Measurements from ENCODE around the gene SLC1A3. TPM values are rescaled to one million over a fixed set of nuclear protein-coding genes. Genes with fewer than 3 reads are reported as not detected.

Gene SLC1A3
- total and polyA plus RNA-seq, 2 of the 4 experiments (the other 2 are of a cell fraction) = 0.27 to 1.3 TPM

DNA sequence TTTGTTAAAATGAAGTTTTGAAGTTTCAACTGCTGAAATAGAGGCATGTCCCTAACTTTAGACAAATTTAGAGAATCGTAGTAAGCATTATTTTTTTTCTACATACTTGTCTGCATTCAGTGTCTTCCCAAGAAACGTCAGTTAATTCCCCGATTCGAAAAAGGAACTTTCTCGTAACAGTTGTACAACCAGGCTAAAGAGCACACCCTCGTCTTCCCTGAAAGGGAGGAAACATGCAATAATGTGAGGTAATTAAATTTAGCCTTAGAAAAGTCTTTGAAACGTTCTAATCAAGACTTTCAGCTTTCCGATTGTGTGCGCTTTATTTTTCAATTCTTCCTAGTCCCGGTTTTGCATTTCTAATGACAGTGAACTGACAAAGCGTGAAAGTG lies 374 bp upstream of the SLC1A3 start:
- no peak overlapping the region for H2AK9ac ChIP-seq (replicated peaks; ENCODE audit: low read depth, low read length, poor library complexity)
- intact Hi-C loops (cut with micrococcal nuclease) = loop anchor here (2.0 to 5.0 kb wide), 2 partner anchors 51 to 86 kb away; no protein-coding TSS in a partner anchor
- no peak overlapping the region for H3K56ac ChIP-seq (ENCODE audit: extremely low read depth, insufficient read depth, low read length)
- no peak overlapping the region for H3K14ac ChIP-seq (replicated peaks; ENCODE audit: low read depth, low read length)
- DNase-seq (no peak), ATAC-seq (ENCODE audit: low read depth) (no peak)
- BruUV-seq (replicated peaks) = no TSS peak
- no peak overlapping the region for H2BK5ac ChIP-seq (ENCODE audit: low read depth, low read length, poor library complexity, severe bottlenecking)
- H3K4me3 ChIP-seq (ENCODE audit: insufficient read depth, low read depth, low read length) = peak overlapping the region; percentile 47
- 0% methylated on average over 1 of the region's 11 CpGs; no CpG with 5 or more reads in 1 of the 2 experiments for WGBS, 2 experiments (ENCODE audit: extremely low coverage in 2 of 2, insufficient read length in 1 of 2)
- no peaks in the 10 kb centered on the region for H4K20me1 ChIP-seq (ENCODE audit: insufficient read depth, low read length)
- H2BK20ac ChIP-seq (ENCODE audit: low read depth, low read length) = no peak overlapping the region
- no peak overlapping the region for H4K8ac ChIP-seq (ENCODE audit: low read depth in 2 of 2, low read length in 2 of 2)
- ChIA-PET POLR2A (ENCODE audit: unreplicated experiment) (no interaction called here), CTCF (no interaction called here)
- H2AK5ac ChIP-seq (ENCODE audit: low read depth, low read length) = no peak overlapping the region
- peak overlapping the region; percentile 94 for H3K4me2 ChIP-seq (ENCODE audit: low read depth, low read length)
- no peak overlapping the region for H4K5ac ChIP-seq (ENCODE audit: low read depth, low read length)
- H2BK15ac ChIP-seq (ENCODE audit: low read depth, low read length) = no peak overlapping the region
- H3K36me3 ChIP-seq (ENCODE audit: control insufficient read depth, insufficient read depth, low read length) = no peaks in the 10 kb centered on the region
- no peak overlapping the region for H2BK120ac ChIP-seq (ENCODE audit: low read depth, low read length)
- H3K9me1 ChIP-seq (ENCODE audit: insufficient read depth, low read length) = no peaks in the 10 kb centered on the region; the same call in 1 of the 2 replicates
- H3K18ac ChIP-seq (ENCODE audit: low read depth, low read length) = no peak overlapping the region
- H4K91ac ChIP-seq (ENCODE audit: insufficient read depth, low read depth, low read length) = no peak overlapping the region
- H3K23ac ChIP-seq (ENCODE audit: low read depth, low read length) = 0 out of 2 replicates have a peak overlapping the region, but pooled peaks have one; percentile 15
- dilution Hi-C loops (cut with HindIII; ENCODE audit: low sequenced_read_pairs, unreplicated experiment) = no loop called here
- no peaks in the 10 kb centered on the region; the same call in 1 of the 2 replicates for H3K27me3 ChIP-seq (ENCODE audit: control insufficient read depth, insufficient read depth, low read length)
- H3K9me3 ChIP-seq (ENCODE audit: control insufficient read depth, insufficient read depth, low read length) = no peaks in the 10 kb centered on the region
- peak overlapping the region; percentile 63 for H2AFZ ChIP-seq (replicated peaks; ENCODE audit: low read length, poor library complexity)
- H3K4ac ChIP-seq (ENCODE audit: low read depth, low read length) = no peak overlapping the region
- peak overlapping the region; percentile 44; the same call in 1 of the 2 replicates for H3K9ac ChIP-seq (ENCODE audit: low read depth, low read length)
- no peak for TF ChIP-seq RFX5 (IDR thresholded peaks at IDR 0.05; ENCODE audit: low read depth, low read length)
- no peak overlapping the region for H3K27ac ChIP-seq (ENCODE audit: insufficient read depth, low read length)
- no peaks in the 10 kb centered on the region for H3K79me1 ChIP-seq (ENCODE audit: low read depth in 1 of 2, low read length in 2 of 2)
- no peaks in the 10 kb centered on the region for H3K4me1 ChIP-seq (ENCODE audit: control insufficient read depth, insufficient read depth, low read length)
- in situ Hi-C loops (cut with MboI; ENCODE audit: low sequenced_read_pairs) = no loop called here
